Smooth muscle cell of the pulmonary artery (primary cell): ENCODE data around the gene DIRAS2. TPM values are rescaled to one million over a fixed set of nuclear protein-coding genes. Genes with fewer than 3 reads are reported as not detected.

ENCODE experiments used
- total RNA-seq: library from RNA; depleted of rRNA; stranded (reverse); fragments of >200 nt; gene quantifications from 2 replicates; pipeline ENCODE4 v1.2.3, GENCODE V29; 2014

The DIRAS2 gene
- 0.03 and 0.33 TPM in 2 replicates for total RNA-seq

GRCh38 chr9:90642570-90643539 is at the start of gene DIRAS2:
DIRAS2 (minus strand) TSS chr9:90642824; CDS start chr9:90613827, 28,997 bp downstream.

Other genes with a start within 250 kb of the DIRAS2 start
- not detected in 2 replicates for gene SYK, start 159.0 kb upstream of the DIRAS2 start, total RNA-seq